AG04449 (cell line): ENCODE measurements around the gene CD27.
"Not testable (repeated sequence)": the region's sequence is repeated elsewhere in the genome, so short reads cannot be mapped to it uniquely, and the experiment has no call there.

Experiments
- CTCF ChIA-PET: fragments of 350-600 bp; formaldehyde crosslinking; extraction: SDS; loops from one replicate; lab custom pipeline; 2021; ENCODE audit warnings: antibody characterized with exemption; lab: Yijun Ruan, JAX
- POLR2A ChIA-PET: fragments of 400-600, 350-600 bp; formaldehyde crosslinking; extraction: SDS; loops from one replicate; lab custom pipeline; 2020; ENCODE audit warnings: antibody characterized with exemption, inconsistent platforms; lab: Yijun Ruan, JAX
- DNase-seq: peaks from one replicate; pipeline ENCODE4 v3.0.0-alpha.2; 2010; ENCODE audit warnings: low read depth, low spot score
- H3K4me3 ChIP-seq: 2 replicates; pipeline ENCODE4 v1.5.1; 2011; ENCODE audit warnings: low read depth, mild to moderate bottlenecking, control low read depth, low read length
- CTCF ChIP-seq: IDR thresholded peaks from one replicate; pipeline ENCODE4 v1.5.1; 2011; ENCODE audit warnings: mild to moderate bottlenecking, moderate library complexity, low read length, control low read depth, inconsistent platforms; ENCODE audit not compliant: insufficient read depth; ENCODE audit errors: missing control alignments

CD27 gene

GRCh38 chr12:6476489-6476888 lies 31.7 kb downstream of the CD27 start:
- ChIA-PET CTCF (no interaction called here), POLR2A (no interaction called here)
- TF ChIP-seq CTCF: no peak
- peak; percentile 63 for DNase-seq
- H3K4me3 ChIP-seq: no peak overlapping the region

- not testable (repeated sequence) for H3K4me3 ChIP-seq, DNase-seq
- CTCF ChIA-PET: interaction anchor here (2.2 kb wide), 1 partner anchor 12 kb away, joined by 11 read pairs; no protein-coding TSS in a partner anchor
- POLR2A ChIA-PET: interaction anchor here (0.6 to 1.8 kb wide), 7 partner anchors 8 to 128 kb away, joined by 3 to 9 read pairs (median 4); partner anchors contain the start of genes GAPDH, MRPL51 and VAMP1
These were observed 33.0 kb downstream of the CD27 start for GRCh38 chr12:6477601-6478377.

DNA sequence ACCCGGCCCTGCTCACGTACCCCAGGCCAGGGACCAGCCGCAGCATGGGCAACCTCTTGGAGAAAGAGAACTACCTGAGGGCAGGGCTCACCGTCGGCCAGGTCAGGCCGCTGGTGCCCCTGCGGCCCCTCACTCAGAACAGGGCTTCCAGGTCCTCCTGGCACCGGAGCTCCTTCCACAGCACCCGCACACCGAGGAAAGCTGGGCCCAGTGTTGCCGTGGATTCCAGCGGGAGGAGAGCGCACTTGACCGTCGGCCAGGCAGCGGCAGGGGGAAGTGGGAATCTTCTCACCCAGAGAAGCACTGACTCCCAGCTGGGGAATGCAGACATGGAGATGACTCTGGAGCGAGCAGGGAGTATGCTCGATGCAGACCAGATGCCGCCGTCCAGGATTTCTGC lies 33.7 kb downstream of the CD27 start:
- ChIA-PET POLR2A (interaction anchor here (0.6 to 1.8 kb wide), 7 partner anchors 8 to 127 kb away, joined by 3 to 9 read pairs (median 4); partner anchors contain the start of genes GAPDH, MRPL51 and VAMP1), CTCF (interaction anchor here (0.9 to 2.2 kb wide), 2 partner anchors 13 to 60 kb away, joined by 3 to 11 read pairs; no protein-coding TSS in a partner anchor)

DNA sequence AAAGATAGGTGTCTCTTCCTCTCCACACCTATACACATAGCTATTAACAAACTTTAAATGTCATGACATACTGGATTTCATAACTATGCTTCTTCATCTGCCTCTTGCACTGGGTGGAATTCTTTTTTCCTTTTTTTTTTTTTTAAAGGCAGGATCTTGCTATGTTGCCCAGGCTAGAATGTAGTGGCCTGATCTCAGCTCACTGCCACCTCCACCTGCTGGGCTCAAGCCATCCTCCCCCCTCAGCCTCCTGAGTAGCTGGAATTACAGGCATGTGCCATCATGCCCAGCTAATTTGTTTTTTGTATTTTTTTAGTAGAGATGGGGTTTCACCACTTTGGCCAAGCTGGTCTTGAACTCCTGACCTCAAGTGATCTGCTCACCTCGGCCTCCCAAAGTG lies 43.5 kb downstream of the CD27 start:
- POLR2A ChIA-PET: interaction anchor here (1.0 to 1.4 kb wide), 2 partner anchors 10 to 18 kb away, joined by 4 read pairs; partner anchors contain the start of gene VAMP1
- CTCF ChIA-PET: interaction anchor here (0.7 to 0.8 kb wide), 2 partner anchors 8 to 25 kb away, joined by 3 read pairs; no protein-coding TSS in a partner anchor
- H3K4me3 ChIP-seq: no peak overlapping the region
- TF ChIP-seq CTCF: no peak
- no peak for DNase-seq

More for the DNA sequence above, 33.7 kb downstream of the CD27 start:
- no peak overlapping the region for H3K4me3 ChIP-seq
- TF ChIP-seq CTCF: no peak
- DNase-seq: peak; percentile 31

- POLR2A ChIA-PET: no interaction called here
- CTCF ChIA-PET: no interaction called here
- DNase-seq: no peak
- no peak for TF ChIP-seq CTCF
- no peak overlapping the region for H3K4me3 ChIP-seq
These were observed 44.7 kb downstream of the CD27 start for GRCh38 chr12:6489449-6489848.

GRCh38 chr12:6490673-6491072 lies 45.9 kb downstream of the CD27 start:
- POLR2A ChIA-PET, DNase-seq, H3K4me3 ChIP-seq: not testable (repeated sequence)
- CTCF ChIA-PET: interaction anchor here (2.9 kb wide), 1 partner anchor 25 kb away, joined by 14 read pairs; no protein-coding TSS in a partner anchor

GRCh38 chr12:6492838-6493496 lies 48.2 kb downstream of the CD27 start, which contains the start of gene MRPL51:
MRPL51 (minus strand) TSS chr12:6493262; CDS start chr12:6493136, 126 bp downstream.
- peak; percentile 51 for DNase-seq
- H3K4me3 ChIP-seq: peak within 1 kb of the TSS; percentile 97
- no peak for TF ChIP-seq CTCF
- ChIA-PET CTCF (interaction anchor here (0.7 to 2.9 kb wide), 10 partner anchors 8 to 68 kb away, joined by 3 to 14 read pairs (median 3); no protein-coding TSS in a partner anchor), POLR2A (interaction anchor here (0.6 to 1.8 kb wide), 8 partner anchors 14 to 65 kb away, joined by 3 to 25 read pairs (median 4); partner anchors contain the start of genes GAPDH and VAMP1)
